ENCODE measurements around the gene PLEKHN1. TPM values are rescaled to one million over a fixed set of nuclear protein-coding genes. Genes with fewer than 3 reads are reported as not detected.
A peak's percentile ranks its signal among the peaks of the same experiment; 100 is the strongest.

The PLEKHN1 gene
- total RNA-seq, 1 experiment from 2014 or later = 9.1 TPM

- peak within 1 kb of the TSS; percentile 98 for H3K4me2 ChIP-seq
- TF ChIP-seq, protein P1, sequence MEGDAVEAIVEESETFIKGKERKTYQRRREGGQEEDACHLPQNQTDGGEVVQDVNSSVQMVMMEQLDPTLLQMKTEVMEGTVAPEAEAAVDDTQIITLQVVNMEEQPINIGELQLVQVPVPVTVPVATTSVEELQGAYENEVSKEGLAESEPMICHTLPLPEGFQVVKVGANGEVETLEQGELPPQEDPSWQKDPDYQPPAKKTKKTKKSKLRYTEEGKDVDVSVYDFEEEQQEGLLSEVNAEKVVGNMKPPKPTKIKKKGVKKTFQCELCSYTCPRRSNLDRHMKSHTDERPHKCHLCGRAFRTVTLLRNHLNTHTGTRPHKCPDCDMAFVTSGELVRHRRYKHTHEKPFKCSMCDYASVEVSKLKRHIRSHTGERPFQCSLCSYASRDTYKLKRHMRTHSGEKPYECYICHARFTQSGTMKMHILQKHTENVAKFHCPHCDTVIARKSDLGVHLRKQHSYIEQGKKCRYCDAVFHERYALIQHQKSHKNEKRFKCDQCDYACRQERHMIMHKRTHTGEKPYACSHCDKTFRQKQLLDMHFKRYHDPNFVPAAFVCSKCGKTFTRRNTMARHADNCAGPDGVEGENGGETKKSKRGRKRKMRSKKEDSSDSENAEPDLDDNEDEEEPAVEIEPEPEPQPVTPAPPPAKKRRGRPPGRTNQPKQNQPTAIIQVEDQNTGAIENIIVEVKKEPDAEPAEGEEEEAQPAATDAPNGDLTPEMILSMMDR (conservative IDR thresholded peaks at IDR 0.05) = no peak
- TF ChIP-seq EZH2 (IDR thresholded peaks at IDR 0.05; ENCODE audit: low read depth) = no peak
- intact Hi-C loops (cut with micrococcal nuclease; ENCODE audit: unreplicated experiment) = no loop called here
- peaks cover 13% of the 10 kb centered on the region for H3K4me1 ChIP-seq (replicated peaks; ENCODE audit: insufficient read depth)
- peak within 1 kb of the TSS; percentile 48; the same call in 1 of the 2 replicates for H2AFZ ChIP-seq
- H3K27me3 ChIP-seq (ENCODE audit: insufficient read depth, low read depth) = no peaks in the 10 kb centered on the region
- peaks cover 13% of the 10 kb centered on the region for H4K20me1 ChIP-seq (ENCODE audit: insufficient read depth)
- DNase-seq = peak in 1 of 2 experiments; percentile 67
- H3K79me2 ChIP-seq (ENCODE audit: low read depth) = peaks cover 28% of the 10 kb centered on the region
- H3K9me3 ChIP-seq (ENCODE audit: insufficient read depth, low read depth) = no peaks in the 10 kb centered on the region
- no TSS peak for BruUV-seq (replicated peaks)
- peak within 1 kb of the TSS; percentile 100; the same call in 1 of the 2 replicates for H3K4me3 ChIP-seq
- H3K27ac ChIP-seq = no peak within 1 kb of the TSS
- peaks cover 4% of the 10 kb centered on the region; the same call in 1 of the 2 replicates for H3F3A ChIP-seq (ENCODE audit: insufficient read depth, low read depth)
- ChIA-PET CTCF (no interaction called here), POLR2A (ENCODE audit: unreplicated experiment) (no interaction called here)
- H3K36me3 ChIP-seq (ENCODE audit: low read depth) = 0 out of 2 replicates have a peak, but pooled peaks cover 4% of the 10 kb centered on the region
- H3K9me2 ChIP-seq (ENCODE audit: insufficient read depth) = no peaks in the 10 kb centered on the region
These were observed 5.7 kb upstream of the PLEKHN1 start, which contains the start of gene KLHL17 for GRCh38 chr1:960363-961131. TSS of gene KLHL17 (plus strand) at chr1:960584. CDS start at chr1:960694, 110 bp downstream.

DNA sequence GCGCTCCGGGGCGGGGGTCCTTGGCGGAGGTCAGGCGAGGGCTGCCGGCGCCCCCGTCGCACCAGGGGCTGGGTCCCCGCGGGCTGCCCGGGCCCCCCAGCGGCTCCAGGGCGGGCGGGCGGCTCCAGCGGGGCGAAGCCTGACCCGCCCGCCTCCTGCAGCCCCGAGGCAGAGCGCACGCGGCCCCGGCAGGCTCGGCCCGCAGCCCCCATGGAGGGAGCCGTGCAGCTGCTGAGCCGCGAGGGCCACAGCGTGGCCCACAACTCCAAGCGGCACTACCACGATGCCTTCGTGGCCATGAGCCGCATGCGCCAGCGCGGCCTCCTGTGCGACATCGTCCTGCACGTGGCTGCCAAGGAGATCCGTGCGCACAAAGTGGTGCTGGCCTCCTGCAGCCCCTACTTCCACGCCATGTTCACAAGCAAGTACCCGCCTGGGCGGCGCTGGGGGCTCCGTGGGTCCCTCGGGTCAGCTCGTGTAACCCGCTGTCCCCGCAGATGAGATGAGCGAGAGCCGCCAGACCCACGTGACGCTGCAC, 5.1 kb upstream of the PLEKHN1 start:
- no peak overlapping the region for H3K27ac ChIP-seq
- H4K20me1 ChIP-seq (ENCODE audit: insufficient read depth) = peaks cover 13% of the 10 kb centered on the region
- TF ChIP-seq, protein P1 (conservative IDR thresholded peaks at IDR 0.05) = no peak
- no peak for TF ChIP-seq EZH2 (IDR thresholded peaks at IDR 0.05; ENCODE audit: low read depth)
- peaks cover 17% of the 10 kb centered on the region for H3K4me1 ChIP-seq (replicated peaks; ENCODE audit: insufficient read depth)
- CTCF ChIA-PET = no interaction called here
- no peaks in the 10 kb centered on the region for H3K9me2 ChIP-seq (ENCODE audit: insufficient read depth)
- 0 out of 2 replicates have a peak, but pooled peaks cover 4% of the 10 kb centered on the region for H3K36me3 ChIP-seq (ENCODE audit: low read depth)
- no peak overlapping the region for H2AFZ ChIP-seq
- H3K4me3 ChIP-seq = peak overlapping the region; percentile 65; the same call in 1 of the 2 replicates
- peak overlapping the region; percentile 75 for H3K4me2 ChIP-seq
- H3K27me3 ChIP-seq (ENCODE audit: insufficient read depth, low read depth) = no peaks in the 10 kb centered on the region
- no peak for DNase-seq
- POLR2A ChIA-PET (ENCODE audit: unreplicated experiment) = no interaction called here
- peaks cover 10% of the 10 kb centered on the region; the same call in 1 of the 2 replicates for H3F3A ChIP-seq (ENCODE audit: insufficient read depth, low read depth)
- BruUV-seq (replicated peaks) = no TSS peak
- intact Hi-C loops (cut with micrococcal nuclease; ENCODE audit: unreplicated experiment) = no loop called here
- H3K9me3 ChIP-seq (ENCODE audit: insufficient read depth, low read depth) = no peaks in the 10 kb centered on the region
- peaks cover 28% of the 10 kb centered on the region for H3K79me2 ChIP-seq (ENCODE audit: low read depth)

DNA sequence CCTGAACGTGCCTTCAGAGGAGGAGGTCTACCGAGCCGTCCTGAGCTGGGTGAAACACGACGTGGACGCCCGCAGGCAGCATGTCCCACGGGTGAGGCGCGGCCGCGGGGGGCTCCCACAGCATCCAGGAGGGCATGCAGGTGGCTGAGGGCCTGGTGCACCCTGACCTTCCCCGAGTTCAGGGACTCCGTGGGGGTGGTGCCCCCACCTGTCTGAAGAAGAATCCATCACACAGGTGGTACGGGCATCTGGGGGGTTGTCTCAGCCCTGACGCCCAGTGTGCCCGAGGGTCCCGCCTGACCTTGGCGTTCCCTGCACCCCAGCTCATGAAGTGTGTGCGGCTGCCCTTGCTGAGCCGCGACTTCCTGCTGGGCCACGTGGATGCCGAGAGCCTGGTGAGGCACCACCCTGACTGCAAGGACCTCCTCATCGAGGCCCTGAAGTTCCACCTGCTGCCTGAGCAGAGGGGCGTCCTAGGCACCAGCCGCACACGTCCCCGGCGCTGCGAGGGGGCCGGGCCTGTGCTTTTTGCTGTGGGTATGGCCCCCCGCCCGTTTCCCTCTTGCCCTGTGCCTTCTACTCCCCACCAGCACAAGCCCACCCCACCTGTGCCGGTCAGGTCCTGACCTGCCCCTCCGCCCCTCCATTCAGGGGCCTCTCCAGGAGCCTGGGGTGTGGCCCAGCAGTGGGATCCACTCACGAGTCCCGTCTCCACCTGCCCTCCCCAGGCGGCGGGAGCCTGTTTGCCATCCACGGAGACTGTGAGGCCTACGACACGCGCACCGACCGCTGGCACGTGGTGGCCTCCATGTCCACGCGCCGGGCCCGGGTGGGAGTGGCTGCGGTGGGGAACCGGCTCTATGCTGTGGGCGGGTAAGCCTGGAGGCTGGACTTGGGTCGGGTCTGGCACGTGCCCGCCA, 3.6 kb upstream of the PLEKHN1 start:
- Histone ChIP-seq H3K27ac (no peak overlapping the region), H3K4me3 (no peak overlapping the region), H3K36me3 (ENCODE audit: low read depth) (no peaks in the 10 kb centered on the region), H4K20me1 (ENCODE audit: insufficient read depth) (peaks cover 3% of the 10 kb centered on the region; the same call in 1 of the 2 replicates), H3F3A (ENCODE audit: insufficient read depth, low read depth) (peaks cover 17% of the 10 kb centered on the region; the same call in 1 of the 2 replicates), H3K4me2 (no peak overlapping the region), H3K4me1 (replicated peaks; ENCODE audit: insufficient read depth) (peaks cover 19% of the 10 kb centered on the region), H3K9me3 (ENCODE audit: insufficient read depth, low read depth) (no peaks in the 10 kb centered on the region), H2AFZ (no peak overlapping the region), H3K79me2 (ENCODE audit: low read depth) (peaks cover 17% of the 10 kb centered on the region), H3K9me2 (ENCODE audit: insufficient read depth) (no peaks in the 10 kb centered on the region), H3K27me3 (ENCODE audit: insufficient read depth, low read depth) (no peaks in the 10 kb centered on the region)
- intact Hi-C loops (cut with micrococcal nuclease; ENCODE audit: unreplicated experiment) = no loop called here
- DNase-seq = no peak
- BruUV-seq (replicated peaks) = no TSS peak
- POLR2A ChIA-PET (ENCODE audit: unreplicated experiment) = no interaction called here
- TF ChIP-seq EZH2 (IDR thresholded peaks at IDR 0.05; ENCODE audit: low read depth) = no peak
- TF ChIP-seq, protein P1 (conservative IDR thresholded peaks at IDR 0.05) = no peak
- CTCF ChIA-PET = no interaction called here
